LNCAP (cell line): ENCODE measurements around the gene HMX1.

Experiments used
- CTCF ChIP-seq: fragments of 450-650 bp; IDR thresholded peaks from 2 replicates; pipeline ENCODE4 v1.5.1; 2017; ENCODE audit warnings: mild to moderate bottlenecking

Gene HMX1

GRCh38 chr4:8874003-8874895 lies 2.6 kb upstream of the HMX1 start:
- TF ChIP-seq CTCF = no peak

GRCh38 chr4:8872402-8873291 lies 1.0 kb upstream of the HMX1 start:
- TF ChIP-seq CTCF = no peak

- no peak for TF ChIP-seq CTCF
These were observed 807 bp downstream of the HMX1 start for GRCh38 chr4:8870647-8871416.

- TF ChIP-seq CTCF = no peak
These were observed 1.6 kb downstream of the HMX1 start for GRCh38 chr4:8869898-8870646.

GRCh38 chr4:8869002-8869897 lies 2.4 kb downstream of the HMX1 start:
- TF ChIP-seq CTCF = no peak

- no peak for TF ChIP-seq CTCF
These were observed 3.2 kb downstream of the HMX1 start for GRCh38 chr4:8868321-8869001.
